K562 (cell line): ENCODE measurements around the gene IQCK. TPM values are rescaled to one million over a fixed set of nuclear protein-coding genes. Genes with fewer than 3 reads are reported as not detected.

ENCODE experiments used
- ATAC-seq: fragments of 200-7000 bp; cut with Tn5 transposase; 3 replicates; pipeline ENCODE4 v1.9.1; 2020; ENCODE audit warnings: moderate library complexity
- BruUV-seq: library from RNA; stranded (reverse); fragments of 400-500 nt; replicated peaks from 2 replicates; lab custom pipeline; 2021; lab: Mats Ljungman, UMichigan
- CTCF ChIA-PET: fragments of 300-600 bp; formaldehyde crosslinking; extraction: SDS; loops from one replicate; lab custom pipeline; 2021; ENCODE audit warnings: low intra/inter-chr PET ratio; lab: Yijun Ruan, JAX
- POLR2A ChIA-PET: fragments of 300-600, 350-650 bp; sonication (Branson Sonifier 250); formaldehyde crosslinking; extraction: SDS; loops from one replicate; lab custom pipeline; 2021; ENCODE audit warnings: antibody characterized with exemption, inconsistent platforms; lab: Yijun Ruan, JAX
- DNase-seq, 4 experiments: peaks; one replicate each; pipeline versions ENCODE4 v3.0.0 to v3.0.0-alpha.2; 2011 to 2018; ENCODE audit warnings: low spot score in 3 of 4, mixed read lengths in 3 of 4; ENCODE audit errors: extremely low read depth in 1 of 4
- FAIRE-seq: peaks from 2 replicates; lab custom pipeline; 2011; peaks lifted over from hg19 to GRCh38; lab: Jason Lieb, UNC
- H2AFZ ChIP-seq: 2 replicates; pipeline ENCODE4 v1.6.0; 2011; ENCODE audit warnings: low read depth, low read length, control low read depth, inconsistent platforms
- H3K27ac ChIP-seq: fragments of 200-600 bp; 3 replicates; pipeline ENCODE4 v1.8.0; 2011; ENCODE audit warnings: low read depth, mild to moderate bottlenecking, control low read depth, inconsistent platforms, low read length, moderate library complexity, mixed read lengths; ENCODE audit errors: extremely low read depth
- H3K27me3 ChIP-seq, 2 experiments: fragments of 300-600 bp in 1 of 2; 2 replicates in 1 of 2; 3 replicates in 1 of 2; pipeline versions ENCODE4 v1.6.0 to v1.8.0; 2011; ENCODE audit warnings: inconsistent platforms in 2 of 2, low read length in 2 of 2, mild to moderate bottlenecking in 1 of 2, mixed read lengths in 1 of 2, moderate library complexity in 1 of 2; ENCODE audit not compliant: control insufficient read depth in 2 of 2, insufficient read depth in 2 of 2
- H3K36me3 ChIP-seq: fragments of 300-600 bp; 3 replicates; pipeline ENCODE4 v1.8.0; 2011; ENCODE audit warnings: mild to moderate bottlenecking, low read length, inconsistent platforms; ENCODE audit not compliant: control insufficient read depth, insufficient read depth
- H3K4me1 ChIP-seq, 2 experiments: fragments of 200-600 bp in 1 of 2; replicated peaks in 1 of 2; 2 replicates in 1 of 2; 3 replicates in 1 of 2; pipeline versions ENCODE4 v1.5.1 to v1.8.0; 2011; ENCODE audit warnings: inconsistent platforms in 2 of 2, low read length in 2 of 2, mild to moderate bottlenecking in 1 of 2, mixed read lengths in 1 of 2, moderate library complexity in 1 of 2; ENCODE audit not compliant: control insufficient read depth in 2 of 2, insufficient read depth in 2 of 2
- H3K4me2 ChIP-seq: 2 replicates; pipeline ENCODE4 v1.6.1; 2011; ENCODE audit warnings: low read length, control low read depth, inconsistent platforms, mixed read lengths; ENCODE audit not compliant: insufficient read depth
- H3K4me3 ChIP-seq: fragments of 200-600 bp; sonication (generic), shearing (Covaris generic); 2 replicates; pipeline ENCODE4 v1.5.1; 2016; ENCODE audit warnings: control low read depth, inconsistent platforms
- H3K79me2 ChIP-seq: fragments of 200-600 bp; 3 replicates; pipeline ENCODE4 v1.8.0; 2011; ENCODE audit warnings: low read length, inconsistent platforms; ENCODE audit not compliant: control insufficient read depth, insufficient read depth
- H3K9ac ChIP-seq, 2 experiments: 2 replicates each; pipeline versions ENCODE4 v1.6.0 to v1.6.1; 2011; ENCODE audit warnings: low read depth in 2 of 2, low read length in 2 of 2, control low read depth in 1 of 2, inconsistent platforms in 1 of 2, mild to moderate bottlenecking in 1 of 2, mixed read lengths in 1 of 2; ENCODE audit not compliant: insufficient read depth in 1 of 2
- H3K9me1 ChIP-seq: one replicate; pipeline ENCODE4 v1.6.0; 2011; ENCODE audit warnings: inconsistent platforms, mild to moderate bottlenecking, low read length, moderate library complexity; ENCODE audit not compliant: control insufficient read depth, insufficient read depth
- H3K9me3 ChIP-seq: replicated peaks from 2 replicates; pipeline ENCODE4 v1.5.1; 2011; ENCODE audit warnings: low read depth, low read length, inconsistent platforms; ENCODE audit not compliant: control insufficient read depth, insufficient read depth
- H4K20me1 ChIP-seq: replicated peaks from 2 replicates; pipeline ENCODE4 v1.6.1; 2011; ENCODE audit warnings: low read length, inconsistent platforms, mixed read lengths; ENCODE audit not compliant: control insufficient read depth, insufficient read depth
- BHLHE40 ChIP-seq: IDR thresholded peaks from 2 replicates; pipeline ENCODE4 v1.6.1; 2011; ENCODE audit warnings: low read length, improper control_type of control experiment
- CHD4 ChIP-seq: fragments of 200-600 bp; sonication (generic); IDR thresholded peaks from 3 replicates; pipeline ENCODE4 v1.6.1; 2012; ENCODE audit warnings: low read depth, mild to moderate bottlenecking, mixed read lengths, low read length, inconsistent platforms; ENCODE audit not compliant: insufficient read depth, insufficient replicate concordance, poor library complexity, severe bottlenecking
- DNMT1 ChIP-seq: fragments of 450-650 bp; IDR thresholded peaks from 2 replicates; pipeline ENCODE4 v1.6.1; 2016; ENCODE audit warnings: antibody characterized with exemption, mild to moderate bottlenecking
- ESRRA ChIP-seq: fragments of 450-650 bp; IDR thresholded peaks from 2 replicates; pipeline ENCODE4 v1.6.1; 2014; ENCODE audit warnings: low read depth, mild to moderate bottlenecking, moderate library complexity, borderline replicate concordance
- ETV5 ChIP-seq: sonication (generic); formaldehyde crosslinking; IDR thresholded peaks from 2 replicates; pipeline ENCODE4 v1.4.0; 2020; ENCODE audit warnings: low read depth, mild to moderate bottlenecking, missing genetic modification reagents
- FOS ChIP-seq: IDR thresholded peaks from 3 replicates; pipeline ENCODE4 v1.6.1; 2011; ENCODE audit not compliant: insufficient read length; ENCODE audit errors: extremely low read depth
- MXI1 ChIP-seq: IDR thresholded peaks from 2 replicates; pipeline ENCODE4 v1.6.1; 2011; ENCODE audit warnings: low read depth, mild to moderate bottlenecking, improper control_type of control experiment, low read length
- POU5F1 ChIP-seq: fragments of 150-350 bp; IDR thresholded peaks from 2 replicates; pipeline ENCODE4 v1.6.1; 2014; ENCODE audit warnings: borderline replicate concordance, low read length, low read depth, mild to moderate bottlenecking; ENCODE audit not compliant: partially characterized antibody
- SMC3 ChIP-seq: conservative IDR thresholded peaks from 2 replicates; pipeline ENCODE4 v1.6.1; 2011; ENCODE audit warnings: low read depth, low read length, improper control_type of control experiment; ENCODE audit not compliant: insufficient read depth
- STAT5A ChIP-seq: IDR thresholded peaks from 2 replicates; pipeline ENCODE4 v1.6.1; 2012; ENCODE audit warnings: low read length, inconsistent platforms, borderline replicate concordance
- WGBS: fragments of 100-300 bp; shearing (Covaris generic); methylation state at CpG from one replicate; pipeline ENCODE4 v1.1.6; 2016; ENCODE audit warnings: low coverage, mixed read lengths; ENCODE audit not compliant: insufficient coverage; ENCODE audit errors: missing lambda C conversion rate; 5-methylcytosine and 5-hydroxymethylcytosine counted together
- in situ Hi-C: fragments of 300-500 bp; cut with MboI; formaldehyde crosslinking; loops from 4 replicates; pipeline ENCODE4 v1.15.0; 2018; ENCODE audit warnings: inconsistent platforms, mixed read lengths
- intact Hi-C: fragments of 100-400 bp; cut with micrococcal nuclease; formaldehyde crosslinking; loops from 2 replicates; pipeline ENCODE4 v1.14.2; 2022
- polyA plus RNA-seq, 8 experiments: library from polyadenylated mRNA; depleted of rRNA in 4 of 8; stranded (reverse) in 5 of 8; unstranded in 3 of 8; fragments of >200 nt; fragmentation: Nextera tagmentation in 2 of 8; fragmentation: Illumina TruSeq in 1 of 8; extraction: Ambion mirVana in 2 of 8; extraction: Trizol in 1 of 8; gene quantifications; 2 replicates each; pipeline versions ENCODE4 v1.2.1 to v1.2.3, GENCODE V29; 2011 to 2014; ENCODE audit warnings: inconsistent platforms in 1 of 8, missing spikeins in 1 of 8
- total RNA-seq, 7 experiments: library from RNA; depleted of rRNA in 6 of 7; stranded (reverse); fragments of >200 nt in 6 of 7; fragmentation: Illumina TruSeq in 2 of 7; extraction: Trizol in 2 of 7; gene quantifications; 2 replicates each; pipeline versions ENCODE4 v1.2.1 to v1.2.3, GENCODE V29; 2011 to 2021; ENCODE audit warnings: low replicate concordance in 1 of 7
- TF ChIP-seq, protein P1 (sequence below): IDR thresholded peaks from 2 replicates; pipeline ENCODE4 v1.6.1; 2011; ENCODE audit warnings: borderline replicate concordance, low read depth, mild to moderate bottlenecking, moderate library complexity, low read length; ENCODE audit not compliant: insufficient read depth, poor library complexity, severe bottlenecking

The IQCK gene
- total and polyA plus RNA-seq, 9 of the 15 experiments (the other 6 are each of a cell fraction or from before 2014, with no cell fraction given), result 5.2 to 12.2 (median 7.3) TPM

DNA sequence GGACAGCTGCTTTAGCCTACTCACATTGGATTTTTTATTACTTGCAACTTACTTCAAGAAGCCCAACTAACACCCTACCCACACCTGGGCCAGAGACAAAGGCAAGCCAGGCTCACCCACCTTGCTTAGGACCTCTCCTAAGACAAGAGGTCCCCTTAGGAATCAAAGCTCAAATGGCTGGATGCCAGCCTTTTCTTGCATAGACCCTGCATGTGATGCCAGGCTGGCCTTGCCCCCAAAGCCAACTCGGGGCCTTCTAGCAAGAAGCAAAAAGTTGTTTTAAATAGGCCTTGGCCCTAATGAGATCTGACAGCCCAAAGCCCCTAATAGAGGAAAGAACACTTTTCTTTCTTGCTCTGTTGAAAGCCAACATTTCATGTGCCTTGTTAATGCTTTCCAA lies 145.9 kb downstream of the IQCK start:
- Histone ChIP-seq H3K4me2 (no peak overlapping the region), H3K4me3 (no peak overlapping the region), H3K27ac (no peak overlapping the region), H3K9me3 (no peaks in the 10 kb centered on the region), H3K9ac (no peak overlapping the region), H3K9me1 (no peaks in the 10 kb centered on the region), H3K36me3 (no peaks in the 10 kb centered on the region), H3K27me3 (peaks cover 11 to 30% of the 10 kb centered on the region in 2 experiments; a peak in 4 of 5 replicates), H4K20me1 (no peaks in the 10 kb centered on the region), H2AFZ (no peak overlapping the region), H3K4me1 (no peaks in the 10 kb centered on the region), H3K79me2 (no peaks in the 10 kb centered on the region)
- in situ Hi-C loops (no loop called here), intact Hi-C loops (no loop called here)
- no TSS peak for BruUV-seq
- CTCF ChIA-PET, result no interaction called here
- ATAC-seq (no peak), FAIRE-seq (no peak), DNase-seq (no peak)
- POLR2A ChIA-PET, result no interaction called here
- 11% methylated on average over 1 of the region's 1 CpG for WGBS
- no peak for TF ChIP-seq MXI1
- TF ChIP-seq DNMT1, result no peak
- TF ChIP-seq, protein P1, sequence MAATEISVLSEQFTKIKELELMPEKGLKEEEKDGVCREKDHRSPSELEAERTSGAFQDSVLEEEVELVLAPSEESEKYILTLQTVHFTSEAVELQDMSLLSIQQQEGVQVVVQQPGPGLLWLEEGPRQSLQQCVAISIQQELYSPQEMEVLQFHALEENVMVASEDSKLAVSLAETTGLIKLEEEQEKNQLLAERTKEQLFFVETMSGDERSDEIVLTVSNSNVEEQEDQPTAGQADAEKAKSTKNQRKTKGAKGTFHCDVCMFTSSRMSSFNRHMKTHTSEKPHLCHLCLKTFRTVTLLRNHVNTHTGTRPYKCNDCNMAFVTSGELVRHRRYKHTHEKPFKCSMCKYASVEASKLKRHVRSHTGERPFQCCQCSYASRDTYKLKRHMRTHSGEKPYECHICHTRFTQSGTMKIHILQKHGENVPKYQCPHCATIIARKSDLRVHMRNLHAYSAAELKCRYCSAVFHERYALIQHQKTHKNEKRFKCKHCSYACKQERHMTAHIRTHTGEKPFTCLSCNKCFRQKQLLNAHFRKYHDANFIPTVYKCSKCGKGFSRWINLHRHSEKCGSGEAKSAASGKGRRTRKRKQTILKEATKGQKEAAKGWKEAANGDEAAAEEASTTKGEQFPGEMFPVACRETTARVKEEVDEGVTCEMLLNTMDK, result no peak
- TF ChIP-seq SMC3, result no peak
- no peak for TF ChIP-seq ESRRA
- TF ChIP-seq POU5F1, result no peak
- no peak for TF ChIP-seq FOS
- no peak for TF ChIP-seq STAT5A
- TF ChIP-seq CHD4, result no peak
- no peak for TF ChIP-seq ETV5 (CRISPR knock-in tag)
- no peak for TF ChIP-seq BHLHE40
